ENCODE results near the gene FAR2. TPM values are rescaled to one million over a fixed set of nuclear protein-coding genes. Genes with fewer than 3 reads are reported as not detected.
"Not testable (repeated sequence)": the region's sequence is repeated elsewhere in the genome, so short reads cannot be mapped to it uniquely, and the experiment has no call there.

Gene FAR2
- total and polyA plus RNA-seq, 2 of the 13 experiments (the other 11 are each of a cell fraction or from before 2014, with no cell fraction given) = not detected

GRCh38 chr12:29133680-29134079 lies 15.4 kb upstream of the FAR2 start:
- H3K27ac ChIP-seq (ENCODE audit: extremely low read length, insufficient read depth, low read length) = no peak overlapping the region
- TF ChIP-seq DDIT3 (CRISPR knock-in tag; IDR thresholded peaks at IDR 0.05) (no peak), ZNF772 (CRISPR knock-in tag; IDR thresholded peaks at IDR 0.05) (no peak), ZBTB2 (CRISPR knock-in tag; IDR thresholded peaks at IDR 0.05; ENCODE audit: low read depth) (no peak)
- in situ Hi-C loops (cut with HindIII; ENCODE audit: extremely low pct_ligation_motif_present, low pct_unique_long_range_greater_than_20kb) (no loop called here), intact Hi-C loops (cut with micrococcal nuclease; ENCODE audit: unreplicated experiment) (no loop called here)
- H3K79me2 ChIP-seq (ENCODE audit: insufficient read depth, low read length) = no peaks in the 10 kb centered on the region
- no peak overlapping the region for H3K4me2 ChIP-seq (ENCODE audit: low read depth, low read length)
- H4K20me1 ChIP-seq (ENCODE audit: insufficient read depth, low read length) = no peaks in the 10 kb centered on the region
- CTCF ChIA-PET (ENCODE audit: low intra/inter-chr PET ratio, low total read pairs) = no interaction called here
- ATAC-seq = no peak
- no peaks in the 10 kb centered on the region for H3K4me1 ChIP-seq (ENCODE audit: insufficient read depth, low read length)
- no peaks in the 10 kb centered on the region for H3K9me3 ChIP-seq (ENCODE audit: low read length)
- H3K27me3 ChIP-seq (ENCODE audit: control insufficient read depth in 1 of 2, insufficient read depth in 2 of 2, low read length in 2 of 2) = no peaks in the 10 kb centered on the region
- H2AFZ ChIP-seq (ENCODE audit: low read length) = no peak overlapping the region
- WGBS (ENCODE audit: low lambda C conversion rate) = 28% methylated on average over 4 of the region's 4 CpGs
- no peaks in the 10 kb centered on the region for H3K36me3 ChIP-seq (replicated peaks in 1 of 2; ENCODE audit: control insufficient read depth in 1 of 2, insufficient read depth in 2 of 2, low read length in 2 of 2)
- no peak for FAIRE-seq
- no peak overlapping the region for H3K4me3 ChIP-seq (replicated peaks in 1 of 3; ENCODE audit: insufficient read depth in 1 of 3, low read depth in 2 of 3, low read length in 3 of 3)
- H3K9ac ChIP-seq (ENCODE audit: insufficient read depth, low read depth, low read length) = no peak overlapping the region
- no TSS peak for BruUV-seq (replicated peaks)
- POLR2A ChIA-PET = no interaction called here
- no peak for DNase-seq (ENCODE audit: low spot score)

- H3K9me3 ChIP-seq (ENCODE audit: low read length); H3K4me3 ChIP-seq (replicated peaks in 1 of 3; ENCODE audit: insufficient read depth in 1 of 3, low read depth in 2 of 3, low read length in 3 of 3); ATAC-seq; CTCF ChIA-PET (ENCODE audit: low intra/inter-chr PET ratio, low total read pairs); POLR2A ChIA-PET; in situ Hi-C loops (cut with HindIII; ENCODE audit: extremely low pct_ligation_motif_present, low pct_unique_long_range_greater_than_20kb); H3K4me1 ChIP-seq (ENCODE audit: insufficient read depth, low read length); H3K9ac ChIP-seq (ENCODE audit: insufficient read depth, low read depth, low read length); H3K27ac ChIP-seq (ENCODE audit: extremely low read length, insufficient read depth, low read length); H3K36me3 ChIP-seq (replicated peaks in 1 of 2; ENCODE audit: control insufficient read depth in 1 of 2, insufficient read depth in 2 of 2, low read length in 2 of 2); H3K79me2 ChIP-seq (ENCODE audit: insufficient read depth, low read length); DNase-seq (ENCODE audit: low spot score); FAIRE-seq; H3K4me2 ChIP-seq (ENCODE audit: low read depth, low read length); BruUV-seq (replicated peaks); H3K27me3 ChIP-seq (ENCODE audit: control insufficient read depth in 1 of 2, insufficient read depth in 2 of 2, low read length in 2 of 2); intact Hi-C loops (cut with micrococcal nuclease; ENCODE audit: unreplicated experiment); H2AFZ ChIP-seq (ENCODE audit: low read length); H4K20me1 ChIP-seq (ENCODE audit: insufficient read depth, low read length): not testable (repeated sequence)
- WGBS (ENCODE audit: low lambda C conversion rate) = 0% methylated on average over 1 of the region's 3 CpGs
These were observed 10.8 kb upstream of the FAR2 start for GRCh38 chr12:29138256-29138655.

GRCh38 chr12:29138855-29139254 lies 10.2 kb upstream of the FAR2 start:
- in situ Hi-C loops (cut with HindIII; ENCODE audit: extremely low pct_ligation_motif_present, low pct_unique_long_range_greater_than_20kb); H3K36me3 ChIP-seq (replicated peaks in 1 of 2; ENCODE audit: control insufficient read depth in 1 of 2, insufficient read depth in 2 of 2, low read length in 2 of 2); H3K4me1 ChIP-seq (ENCODE audit: insufficient read depth, low read length); H3K79me2 ChIP-seq (ENCODE audit: insufficient read depth, low read length); BruUV-seq (replicated peaks); H3K9me3 ChIP-seq (ENCODE audit: low read length); ATAC-seq; H3K27ac ChIP-seq (ENCODE audit: extremely low read length, insufficient read depth, low read length); DNase-seq (ENCODE audit: low spot score); H2AFZ ChIP-seq (ENCODE audit: low read length); FAIRE-seq; H4K20me1 ChIP-seq (ENCODE audit: insufficient read depth, low read length); H3K27me3 ChIP-seq (ENCODE audit: control insufficient read depth in 1 of 2, insufficient read depth in 2 of 2, low read length in 2 of 2); CTCF ChIA-PET (ENCODE audit: low intra/inter-chr PET ratio, low total read pairs); intact Hi-C loops (cut with micrococcal nuclease; ENCODE audit: unreplicated experiment); H3K9ac ChIP-seq (ENCODE audit: insufficient read depth, low read depth, low read length); H3K4me3 ChIP-seq (replicated peaks in 1 of 3; ENCODE audit: insufficient read depth in 1 of 3, low read depth in 2 of 3, low read length in 3 of 3); H3K4me2 ChIP-seq (ENCODE audit: low read depth, low read length); POLR2A ChIA-PET: not testable (repeated sequence)
- 25% methylated on average over 4 of the region's 4 CpGs for WGBS (ENCODE audit: low lambda C conversion rate)
